GM19099 (cell line): Measurements from ENCODE around the gene PCBP1.
A peak's percentile ranks its signal among the peaks of the same experiment; 100 is the strongest.

Experiments
- POLR2A ChIP-seq: IDR thresholded peaks from 3 replicates; pipeline ENCODE4 v1.6.1; 2011; ENCODE audit warnings: low read depth; ENCODE audit not compliant: insufficient read length; ENCODE audit errors: extremely low read depth

The PCBP1 gene

DNA sequence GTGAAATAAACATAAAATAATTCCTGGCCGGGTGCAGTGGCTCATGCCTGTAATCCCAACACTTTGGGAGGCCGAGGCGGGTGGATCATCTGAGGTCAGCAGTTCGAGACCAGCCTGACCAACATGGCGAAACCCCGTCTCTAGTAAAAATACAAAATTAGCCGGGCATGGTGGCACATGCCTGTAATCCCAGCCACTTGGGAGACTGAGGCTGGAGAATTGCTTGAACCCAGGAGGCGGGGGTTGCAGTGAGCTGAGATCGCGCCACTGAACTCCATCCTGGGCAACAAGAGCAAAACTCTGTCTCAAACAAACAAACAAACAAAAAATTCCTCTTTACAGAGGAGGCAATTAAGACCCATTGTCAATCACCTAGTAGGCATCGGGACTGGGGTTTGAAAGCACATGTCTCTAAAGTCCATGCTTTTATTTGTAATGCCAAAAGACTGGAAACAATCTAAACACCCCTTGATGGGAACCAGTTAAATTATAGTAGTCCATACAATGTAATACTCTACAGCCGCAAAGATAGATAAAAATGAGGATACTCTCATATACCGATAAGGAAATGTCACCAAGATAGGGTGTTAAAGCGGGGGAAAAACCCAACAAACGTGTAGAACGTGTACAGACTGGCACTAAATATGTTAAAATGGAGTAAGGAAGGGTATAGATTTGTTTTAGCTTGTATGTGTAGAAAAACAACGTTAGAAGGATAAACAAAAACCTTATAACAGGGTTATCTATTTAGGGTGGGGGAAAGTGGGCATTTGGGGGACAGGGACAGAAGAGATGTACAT is 44.3 kb downstream of the PCBP1 start:
- TF ChIP-seq POLR2A = peak; percentile 7

DNA sequence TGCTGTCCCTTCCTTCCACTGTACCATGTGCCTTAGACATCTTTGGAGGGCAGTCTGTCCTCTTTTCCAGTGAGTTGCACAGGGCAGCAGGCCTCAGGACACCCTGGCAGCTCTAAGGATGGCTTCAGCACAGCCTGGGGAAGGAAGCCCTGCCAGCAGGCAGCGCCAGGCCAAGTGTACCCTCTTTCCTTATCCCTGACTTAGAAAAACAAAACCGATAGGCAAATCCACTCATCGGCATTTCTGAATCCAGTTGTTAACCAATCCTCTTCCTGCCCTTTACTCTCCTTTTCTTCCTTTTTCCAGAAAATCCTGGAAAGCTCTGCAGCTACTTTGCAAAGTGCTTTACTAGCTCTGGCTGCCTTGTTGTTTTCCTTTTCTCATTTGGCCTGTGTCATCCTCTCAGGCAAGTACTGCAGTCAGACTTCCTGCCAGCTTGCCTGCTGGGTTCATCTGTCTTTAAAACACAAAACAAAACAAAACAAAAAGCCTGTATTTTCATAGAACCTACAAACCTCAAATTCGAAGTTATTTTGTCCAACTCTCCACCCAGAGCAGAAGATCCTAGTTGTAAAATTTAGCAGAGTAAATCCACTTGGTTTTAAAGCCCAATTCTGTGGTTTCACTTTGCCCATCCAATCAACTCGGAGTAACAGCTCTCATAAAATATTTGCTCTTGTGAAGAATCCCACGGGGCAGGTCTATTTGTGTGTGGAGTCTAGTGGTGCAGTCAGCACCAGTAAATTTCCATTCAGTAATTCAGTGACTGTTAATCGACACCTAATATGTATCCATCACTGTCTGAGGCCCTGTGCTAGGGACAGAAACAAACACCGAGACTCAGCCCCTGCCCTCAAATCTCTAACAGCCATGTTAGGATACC is 45.2 kb downstream of the PCBP1 start:
- TF ChIP-seq POLR2A = peak; percentile 67

DNA sequence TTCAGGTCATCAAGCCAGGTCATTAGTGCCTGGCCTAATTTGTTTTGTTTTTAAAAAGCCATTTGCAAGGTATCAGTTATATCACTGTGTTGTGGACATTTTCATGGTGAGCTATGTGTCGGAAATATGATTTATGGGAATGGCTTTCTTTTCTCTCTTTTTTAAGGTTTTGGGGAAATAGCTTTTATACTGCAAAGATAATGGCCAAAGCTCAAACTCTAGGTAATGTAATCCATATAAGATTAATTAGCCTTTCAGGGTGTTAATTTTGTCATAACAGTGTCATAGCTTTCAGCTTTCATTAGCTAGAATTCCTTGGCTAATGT is 45.8 kb downstream of the PCBP1 start:
- TF ChIP-seq POLR2A = no peak

DNA sequence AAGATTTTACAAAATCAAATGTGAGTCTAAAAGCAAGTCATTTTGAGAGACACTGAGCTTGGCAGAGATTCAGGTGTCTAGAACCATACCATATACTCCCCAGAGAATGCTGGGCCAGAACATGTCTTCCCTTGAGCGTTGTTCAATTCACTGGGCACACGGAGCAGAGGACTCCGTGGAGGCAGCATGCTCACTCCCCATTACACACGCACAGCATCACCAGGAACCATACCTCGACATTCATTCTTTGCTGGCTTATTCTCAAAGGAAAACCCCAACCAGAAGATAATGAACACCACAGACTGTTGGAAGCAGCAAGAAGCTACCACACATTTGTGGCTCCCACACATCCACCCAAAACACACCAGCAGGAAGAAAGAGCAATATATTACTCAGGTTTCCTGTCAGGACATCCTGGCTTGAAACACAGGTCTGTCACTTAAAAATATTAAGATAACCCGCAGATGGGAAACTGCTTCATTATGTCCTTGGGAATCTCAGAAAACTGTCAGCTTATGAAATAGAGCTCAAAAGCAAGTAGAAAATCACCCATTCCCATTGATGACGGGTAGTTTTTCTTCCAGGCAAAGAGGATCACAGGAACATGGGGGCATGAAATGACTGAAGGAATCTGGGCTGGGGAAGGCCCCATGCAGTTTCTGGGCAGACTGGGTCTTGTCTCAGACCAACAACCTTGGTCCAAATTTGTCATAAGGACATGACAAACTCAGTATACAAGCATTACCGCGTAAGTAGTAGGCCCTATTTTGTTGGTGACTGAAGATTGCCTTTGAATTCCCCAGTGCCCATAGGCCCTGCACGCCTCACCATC is 46.4 kb downstream of the PCBP1 start:
- peak; percentile 43 for TF ChIP-seq POLR2A

DNA sequence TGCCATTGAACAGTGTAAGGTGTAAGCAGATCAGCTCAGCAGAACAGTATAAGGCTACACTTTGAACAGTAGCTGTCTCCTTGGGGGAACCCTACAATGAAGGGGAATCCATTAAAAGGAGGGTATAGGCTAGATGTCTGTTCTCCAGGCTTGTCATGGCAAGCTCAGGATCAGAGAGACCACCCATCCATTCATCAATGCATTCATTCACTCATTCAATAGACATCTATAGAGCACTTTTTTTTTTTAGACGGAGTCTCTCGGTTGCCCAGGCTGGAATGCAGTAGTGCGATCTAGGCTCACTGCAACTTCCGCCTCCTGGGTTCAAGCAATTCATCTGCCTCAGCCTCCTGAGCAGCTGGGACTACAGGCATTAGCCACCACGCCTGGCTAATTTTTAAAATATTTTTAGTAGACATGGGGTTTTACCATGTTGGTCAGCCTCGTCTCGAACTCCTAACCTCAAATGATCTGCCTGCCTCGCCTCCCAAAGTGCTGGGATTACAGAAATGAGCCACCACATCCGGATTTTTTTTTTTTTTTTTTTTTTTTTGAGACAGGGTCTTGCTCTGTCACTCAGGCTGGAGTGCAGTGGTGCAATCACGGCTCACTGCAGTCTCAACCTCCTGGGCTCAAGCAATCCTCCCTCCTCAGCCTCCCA is 47.2 kb downstream of the PCBP1 start:
- peak; percentile 11 for TF ChIP-seq POLR2A
